Thyroid gland (tissue), 4 donors: ENCODE results near the gene MAP3K3.

Experiments
- POLR2A ChIP-seq, 2 donors: fragments of 450-650 bp; IDR thresholded peaks; one replicate each; pipeline ENCODE4 v1.6.1; 2017; ENCODE audit warnings: antibody characterized with exemption in 2 of 2, mild to moderate bottlenecking in 2 of 2, moderate library complexity in 1 of 2
- TF ChIP-seq, protein P1 (sequence below), 6 experiments: fragments of 200-600 bp in 3 of 6; fragments of 450-650 bp in 3 of 6; sonication (generic) in 3 of 6; IDR thresholded peaks; one replicate each; pipeline ENCODE4 v1.5.1; 2016 to 2019; ENCODE audit warnings: antibody characterized with exemption in 6 of 6, mild to moderate bottlenecking in 2 of 6, inconsistent platforms in 1 of 6, moderate library complexity in 1 of 6

DNA sequence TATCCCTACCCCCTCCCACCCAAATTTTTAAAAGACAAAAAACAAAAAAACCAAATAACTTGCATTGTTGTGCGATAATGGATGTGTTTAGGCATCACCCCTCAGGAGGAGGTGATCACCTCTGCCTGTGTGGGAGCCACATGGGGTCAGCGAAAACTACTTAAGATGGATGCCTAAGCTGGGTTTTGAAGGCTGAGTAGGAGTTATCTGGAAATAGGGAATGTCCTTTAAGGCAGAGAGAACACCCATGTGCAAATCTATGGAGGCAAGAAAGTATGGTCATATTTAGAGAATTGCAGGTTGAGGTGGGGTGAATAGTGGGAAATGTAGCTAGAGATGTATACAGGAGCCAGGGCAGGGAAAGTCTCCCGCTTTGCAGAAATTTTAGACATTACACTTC is 27.1 kb upstream of the MAP3K3 start:
- TF ChIP-seq, protein P1, sequence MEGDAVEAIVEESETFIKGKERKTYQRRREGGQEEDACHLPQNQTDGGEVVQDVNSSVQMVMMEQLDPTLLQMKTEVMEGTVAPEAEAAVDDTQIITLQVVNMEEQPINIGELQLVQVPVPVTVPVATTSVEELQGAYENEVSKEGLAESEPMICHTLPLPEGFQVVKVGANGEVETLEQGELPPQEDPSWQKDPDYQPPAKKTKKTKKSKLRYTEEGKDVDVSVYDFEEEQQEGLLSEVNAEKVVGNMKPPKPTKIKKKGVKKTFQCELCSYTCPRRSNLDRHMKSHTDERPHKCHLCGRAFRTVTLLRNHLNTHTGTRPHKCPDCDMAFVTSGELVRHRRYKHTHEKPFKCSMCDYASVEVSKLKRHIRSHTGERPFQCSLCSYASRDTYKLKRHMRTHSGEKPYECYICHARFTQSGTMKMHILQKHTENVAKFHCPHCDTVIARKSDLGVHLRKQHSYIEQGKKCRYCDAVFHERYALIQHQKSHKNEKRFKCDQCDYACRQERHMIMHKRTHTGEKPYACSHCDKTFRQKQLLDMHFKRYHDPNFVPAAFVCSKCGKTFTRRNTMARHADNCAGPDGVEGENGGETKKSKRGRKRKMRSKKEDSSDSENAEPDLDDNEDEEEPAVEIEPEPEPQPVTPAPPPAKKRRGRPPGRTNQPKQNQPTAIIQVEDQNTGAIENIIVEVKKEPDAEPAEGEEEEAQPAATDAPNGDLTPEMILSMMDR (IDR thresholded peaks at IDR 0.05) = no peak
- TF ChIP-seq POLR2A (IDR thresholded peaks at IDR 0.05) = no peak
